Cardiac muscle cell (in vitro differentiated cells and primary cell): ENCODE data around the gene MEA1. TPM values are rescaled to one million over a fixed set of nuclear protein-coding genes. Genes with fewer than 3 reads are reported as not detected.
"Not testable (repeated sequence)": the region's sequence is repeated elsewhere in the genome, so short reads cannot be mapped to it uniquely, and the experiment has no call there.

Experiments
- DNase-seq, 2 donors: peaks; one replicate each; pipeline versions ENCODE4 v3.0.0 to v3.0.0-alpha.2; 2010 to 2017; ENCODE audit warnings: low read depth in 1 of 2, low spot score in 1 of 2
- H3K27ac ChIP-seq: fragments of 200-600 bp; sonication (generic); 2 replicates; pipeline ENCODE4 v1.5.1; 2016
- H3K27me3 ChIP-seq: fragments of 200-600 bp; sonication (generic); 2 replicates; pipeline ENCODE4 v1.6.0; 2016; ENCODE audit warnings: control low read depth
- H3K36me3 ChIP-seq: fragments of 200-600 bp; sonication (generic); 2 replicates; pipeline ENCODE4 v1.5.1; 2016; ENCODE audit warnings: control low read depth
- H3K4me1 ChIP-seq: fragments of 200-600 bp; sonication (generic); 2 replicates; pipeline ENCODE4 v1.8.1; 2017; ENCODE audit warnings: low read depth, mild to moderate bottlenecking, mixed run types
- H3K4me3 ChIP-seq: fragments of 200-600 bp; sonication (generic); 2 replicates; pipeline ENCODE4 v1.5.1; 2016; ENCODE audit warnings: mild to moderate bottlenecking
- H3K9me3 ChIP-seq: fragments of 200-600 bp; sonication (generic); 2 replicates; pipeline ENCODE4 v1.5.1; 2017; ENCODE audit warnings: low read depth, mild to moderate bottlenecking, control low read depth
- polyA plus RNA-seq: library from polyadenylated mRNA; unstranded; fragments of >200 nt; fragmentation: Nextera tagmentation; extraction: Ambion mirVana; gene quantifications from 2 replicates; pipeline ENCODE4 v1.2.1, GENCODE V29; 2016
- total RNA-seq: library from RNA; depleted of rRNA; stranded (reverse); fragments of >200 nt; gene quantifications from 2 replicates; pipeline ENCODE4 v1.2.3, GENCODE V29; 2016
- TF ChIP-seq, protein P1 (sequence below): IDR thresholded peaks from 2 replicates; pipeline ENCODE4 v1.5.1; 2012; ENCODE audit warnings: low read depth, mild to moderate bottlenecking, low read length

Gene MEA1
- total and polyA plus RNA-seq, 2 experiments from 2014 or later: 98.8 to 227 TPM

DNA sequence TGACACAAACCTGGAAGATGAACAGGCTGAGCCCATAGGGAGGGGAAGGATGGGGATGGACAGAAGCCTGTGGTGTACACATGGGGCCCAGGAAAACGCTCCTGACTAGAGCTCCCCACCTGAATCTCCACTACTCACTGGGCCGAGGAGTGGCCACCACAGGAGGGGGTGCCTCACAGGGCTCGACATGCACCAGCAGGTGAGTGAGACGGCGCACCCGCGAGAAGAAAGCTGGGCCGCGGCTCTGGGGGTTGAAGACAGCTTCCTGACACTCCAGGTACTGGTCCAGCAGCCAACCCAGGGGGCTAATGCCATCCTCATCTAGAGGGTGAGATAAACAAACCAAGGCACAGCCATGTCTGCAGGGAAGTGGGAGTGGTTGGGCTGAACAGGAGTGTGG, 29.6 kb upstream of the MEA1 start:
- TF ChIP-seq, protein P1, sequence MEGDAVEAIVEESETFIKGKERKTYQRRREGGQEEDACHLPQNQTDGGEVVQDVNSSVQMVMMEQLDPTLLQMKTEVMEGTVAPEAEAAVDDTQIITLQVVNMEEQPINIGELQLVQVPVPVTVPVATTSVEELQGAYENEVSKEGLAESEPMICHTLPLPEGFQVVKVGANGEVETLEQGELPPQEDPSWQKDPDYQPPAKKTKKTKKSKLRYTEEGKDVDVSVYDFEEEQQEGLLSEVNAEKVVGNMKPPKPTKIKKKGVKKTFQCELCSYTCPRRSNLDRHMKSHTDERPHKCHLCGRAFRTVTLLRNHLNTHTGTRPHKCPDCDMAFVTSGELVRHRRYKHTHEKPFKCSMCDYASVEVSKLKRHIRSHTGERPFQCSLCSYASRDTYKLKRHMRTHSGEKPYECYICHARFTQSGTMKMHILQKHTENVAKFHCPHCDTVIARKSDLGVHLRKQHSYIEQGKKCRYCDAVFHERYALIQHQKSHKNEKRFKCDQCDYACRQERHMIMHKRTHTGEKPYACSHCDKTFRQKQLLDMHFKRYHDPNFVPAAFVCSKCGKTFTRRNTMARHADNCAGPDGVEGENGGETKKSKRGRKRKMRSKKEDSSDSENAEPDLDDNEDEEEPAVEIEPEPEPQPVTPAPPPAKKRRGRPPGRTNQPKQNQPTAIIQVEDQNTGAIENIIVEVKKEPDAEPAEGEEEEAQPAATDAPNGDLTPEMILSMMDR: no peak
- Histone ChIP-seq H3K9me3 (no peaks in the 10 kb centered on the region), H3K4me1 (no peaks in the 10 kb centered on the region), H3K27ac (no peak overlapping the region), H3K4me3 (no peak overlapping the region), H3K27me3 (no peaks in the 10 kb centered on the region), H3K36me3 (peaks cover 62% of the 10 kb centered on the region)
- no peak for DNase-seq

GRCh38 chr6:43041475-43041874, 27.7 kb upstream of the MEA1 start:
- not testable (repeated sequence) for H3K27ac ChIP-seq, H3K4me1 ChIP-seq, DNase-seq, H3K9me3 ChIP-seq, H3K27me3 ChIP-seq, H3K4me3 ChIP-seq
- peaks cover 67% of the 10 kb centered on the region for H3K36me3 ChIP-seq

DNA sequence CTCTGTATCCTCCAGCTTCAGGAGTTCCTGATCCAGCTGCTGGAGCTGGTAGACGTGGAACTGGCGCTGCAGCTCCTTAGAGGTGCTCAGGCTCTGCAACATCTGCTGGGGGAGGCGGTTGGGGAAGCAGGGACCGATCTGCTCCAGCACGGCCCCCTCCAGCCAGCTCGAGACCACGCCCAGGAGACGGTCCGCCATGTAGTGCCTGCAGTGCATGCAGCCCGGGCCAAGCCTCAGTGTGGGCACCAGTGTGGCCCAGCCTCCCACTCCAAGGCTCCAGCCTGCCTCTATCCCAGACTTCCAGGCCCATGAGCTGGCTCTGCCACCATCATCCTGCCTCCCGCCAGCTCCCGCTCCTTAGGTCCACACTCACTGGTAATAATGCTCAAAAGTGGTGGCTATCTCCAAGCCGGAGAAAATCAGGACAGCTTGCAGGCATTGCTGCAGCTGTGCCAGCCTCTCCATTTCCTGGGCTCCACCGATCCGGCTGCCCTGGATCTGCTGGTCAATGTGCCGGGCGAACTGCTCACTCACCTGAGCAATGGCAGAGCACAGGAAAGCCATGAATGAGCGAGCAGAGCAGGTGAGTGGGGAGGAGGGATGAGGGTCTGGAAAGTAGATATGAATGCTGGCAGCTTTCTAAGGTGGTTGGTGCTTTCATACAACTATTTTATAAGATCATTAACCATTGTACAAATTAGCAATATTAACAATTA, 27.0 kb upstream of the MEA1 start:
- Histone ChIP-seq H3K4me3 (no peak overlapping the region), H3K27ac (no peak overlapping the region), H3K4me1 (no peaks in the 10 kb centered on the region), H3K9me3 (no peaks in the 10 kb centered on the region), H3K27me3 (no peaks in the 10 kb centered on the region), H3K36me3 (peaks cover 60% of the 10 kb centered on the region)
- DNase-seq: no peak
- TF ChIP-seq, protein P1: no peak

- Histone ChIP-seq H3K4me1 (no peaks in the 10 kb centered on the region), H3K27ac (no peak overlapping the region), H3K36me3 (peaks cover 55% of the 10 kb centered on the region), H3K4me3 (no peak overlapping the region), H3K27me3 (no peaks in the 10 kb centered on the region), H3K9me3 (no peaks in the 10 kb centered on the region)
- TF ChIP-seq, protein P1: no peak
- DNase-seq: no peak
Observed at GRCh38 chr6:43038727-43039126, 25.0 kb upstream of the MEA1 start.

DNA sequence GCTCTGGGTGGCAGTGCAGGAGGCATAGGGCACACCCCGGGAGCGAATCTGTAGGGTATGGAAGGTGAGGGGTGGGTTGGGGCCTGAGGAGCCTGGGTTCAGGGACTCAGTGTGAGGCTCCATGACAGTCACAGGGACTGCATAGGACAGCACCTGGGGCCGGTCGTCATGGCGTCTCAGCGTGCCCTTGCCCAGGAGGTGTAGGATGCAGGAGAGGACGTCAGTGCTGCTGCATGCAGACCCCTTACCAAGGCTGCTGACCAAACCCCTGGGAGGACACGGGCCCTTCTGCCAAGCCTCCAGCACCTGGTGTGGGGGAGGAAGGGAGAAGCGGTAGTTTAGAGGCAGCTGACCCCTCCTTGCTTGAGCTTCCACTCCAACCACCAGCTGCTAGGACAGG, 24.0 kb upstream of the MEA1 start:
- peaks cover 45% of the 10 kb centered on the region for H3K36me3 ChIP-seq
- H3K27me3 ChIP-seq: no peaks in the 10 kb centered on the region
- H3K27ac ChIP-seq: no peak overlapping the region

GRCh38 chr6:43037197-43037596, 23.5 kb upstream of the MEA1 start:
- TF ChIP-seq, protein P1: no peak
- Histone ChIP-seq H3K27ac (no peak overlapping the region), H3K4me3 (no peak overlapping the region), H3K4me1 (no peaks in the 10 kb centered on the region), H3K27me3 (no peaks in the 10 kb centered on the region), H3K36me3 (peaks cover 40% of the 10 kb centered on the region), H3K9me3 (no peaks in the 10 kb centered on the region)
- DNase-seq: no peak

More for the DNA sequence above, 24.0 kb upstream of the MEA1 start:
- Histone ChIP-seq H3K9me3 (no peaks in the 10 kb centered on the region), H3K4me3 (no peak overlapping the region), H3K4me1 (no peaks in the 10 kb centered on the region)
- TF ChIP-seq, protein P1: no peak
- no peak for DNase-seq
